GM12878 (cell line): ENCODE data around the gene MAP3K5. TPM values are rescaled to one million over a fixed set of nuclear protein-coding genes. Genes with fewer than 3 reads are reported as not detected.

Experiments used
- CHD1 ChIP-seq: IDR thresholded peaks from 2 replicates; pipeline ENCODE4 v1.6.1; 2012; ENCODE audit warnings: low read depth, low read length, improper control_type of control experiment
- EZH2 ChIP-seq: IDR thresholded peaks from 2 replicates; pipeline ENCODE4 v1.6.1; 2012; ENCODE audit warnings: low read depth, mild to moderate bottlenecking, control low read depth, inconsistent platforms, low read length, borderline replicate concordance; ENCODE audit not compliant: control insufficient read depth
- FOXM1 ChIP-seq: IDR thresholded peaks from 2 replicates; pipeline ENCODE4 v1.6.1; 2012; ENCODE audit warnings: low read depth, mild to moderate bottlenecking, inconsistent platforms, low read length, moderate library complexity
- IRF5 ChIP-seq: fragments of 450-650 bp; IDR thresholded peaks from 2 replicates; pipeline ENCODE4 v1.6.1; 2017; ENCODE audit warnings: borderline replicate concordance
- MLLT1 ChIP-seq: fragments of 450-650 bp; IDR thresholded peaks from 2 replicates; pipeline ENCODE4 v1.6.1; 2016; ENCODE audit warnings: mild to moderate bottlenecking
- MTA2 ChIP-seq: fragments of 450-650 bp; IDR thresholded peaks from 2 replicates; pipeline ENCODE4 v1.6.1; 2016; ENCODE audit warnings: low read depth, mild to moderate bottlenecking, moderate library complexity
- NRF1 ChIP-seq: conservative IDR thresholded peaks from 2 replicates; pipeline ENCODE4 v1.6.1; 2011; ENCODE audit warnings: mild to moderate bottlenecking, low read depth, low read length, improper control_type of control experiment
- PKNOX1 ChIP-seq: fragments of 450-650 bp; IDR thresholded peaks from 2 replicates; pipeline ENCODE4 v1.6.1; 2016; ENCODE audit warnings: mild to moderate bottlenecking
- POLR2AphosphoS5 ChIP-seq: IDR thresholded peaks from 2 replicates; pipeline ENCODE4 v1.6.1; 2011; ENCODE audit warnings: mild to moderate bottlenecking, low read length, inconsistent platforms
- RAD51 ChIP-seq: fragments of 450-650 bp; IDR thresholded peaks from 2 replicates; pipeline ENCODE4 v1.6.1; 2016; ENCODE audit warnings: moderate library complexity, mild to moderate bottlenecking, inconsistent platforms
- RUNX3 ChIP-seq: IDR thresholded peaks from 2 replicates; pipeline ENCODE4 v1.6.1; 2012; ENCODE audit warnings: low read length, inconsistent platforms
- SKIL ChIP-seq: fragments of 450-650 bp; IDR thresholded peaks from 2 replicates; pipeline ENCODE4 v1.6.1; 2017; ENCODE audit warnings: mild to moderate bottlenecking, low read depth, inconsistent platforms; ENCODE audit not compliant: poor library complexity, severe bottlenecking
- SREBF1 ChIP-seq: IDR thresholded peaks from 2 replicates; pipeline ENCODE4 v1.6.1; 2012; ENCODE audit warnings: mild to moderate bottlenecking, low read length
- SUPT20H ChIP-seq: IDR thresholded peaks from 2 replicates; pipeline ENCODE4 v1.6.1; 2011; ENCODE audit warnings: low read depth, mild to moderate bottlenecking, low read length, moderate library complexity, borderline replicate concordance; ENCODE audit not compliant: control insufficient read depth
- TAF1 ChIP-seq: IDR thresholded peaks from 2 replicates; pipeline ENCODE4 v1.6.1; 2011; ENCODE audit warnings: mild to moderate bottlenecking, low read depth, low read length, borderline replicate concordance
- USF1 ChIP-seq: IDR thresholded peaks from 2 replicates; pipeline ENCODE4 v1.6.1; 2011; ENCODE audit warnings: borderline replicate concordance, low read depth, mild to moderate bottlenecking, moderate library complexity, mixed read lengths, low read length; ENCODE audit not compliant: insufficient read depth; ENCODE audit errors: extremely low read length
- ZBTB4 ChIP-seq: fragments of 450-650 bp; formaldehyde crosslinking; IDR thresholded peaks from 2 replicates; pipeline ENCODE4 v1.4.0; 2022; ENCODE audit warnings: mild to moderate bottlenecking, moderate library complexity
- ZNF274 ChIP-seq: IDR thresholded peaks from one replicate; pipeline ENCODE4 v1.8.0; 2011; ENCODE audit not compliant: insufficient read length, insufficient read depth
- ZSCAN29 ChIP-seq: fragments of 450-650 bp; IDR thresholded peaks from 2 replicates; pipeline ENCODE4 v1.6.1; 2017; ENCODE audit warnings: mild to moderate bottlenecking, moderate library complexity
- ZZZ3 ChIP-seq: IDR thresholded peaks from 2 replicates; pipeline ENCODE4 v1.6.1; 2011; ENCODE audit warnings: low read depth; ENCODE audit not compliant: control insufficient read depth, insufficient read length
- polyA plus RNA-seq, 11 experiments: library from polyadenylated mRNA; depleted of rRNA in 4 of 11; unstranded in 6 of 11; stranded (reverse) in 5 of 11; fragments of >200 nt; fragmentation: Nextera tagmentation in 4 of 11; fragmentation: Illumina TruSeq in 1 of 11; extraction: Ambion mirVana in 4 of 11; extraction: Trizol in 1 of 11; gene quantifications; 1 replicate in 1 of 11; 2 replicates in 10 of 11; pipeline versions ENCODE4 v1.2.1 to v1.2.3, GENCODE V29; 2011 to 2016; ENCODE audit warnings: inconsistent platforms in 2 of 11, missing spikeins in 2 of 11, low read depth in 1 of 11
- total RNA-seq, 4 experiments: library from RNA; depleted of rRNA in 3 of 4; stranded (reverse); fragments of >200 nt in 3 of 4; fragmentation: Illumina TruSeq in 1 of 4; extraction: Trizol in 1 of 4; gene quantifications; 2 replicates each; pipeline versions ENCODE4 v1.2.1 to v1.2.3, GENCODE V29; 2013 to 2021

Gene MAP3K5
- total and polyA plus RNA-seq, 10 of the 15 experiments (the other 5 are each of a cell fraction or from before 2014, with no cell fraction given): 5.4 to 34.3 (median 26.4) TPM

GRCh38 chr6:136723780-136724179 is 68.5 kb downstream of the MAP3K5 start (continued):
- TF ChIP-seq SKIL: peak; percentile 26
- no peak for TF ChIP-seq POLR2AphosphoS5
- no peak for TF ChIP-seq MLLT1
- no peak for TF ChIP-seq NRF1
- TF ChIP-seq ZSCAN29: no peak
- no peak for TF ChIP-seq IRF5
- TF ChIP-seq RUNX3: peak; percentile 58
- no peak for TF ChIP-seq SREBF1
- no peak for TF ChIP-seq CHD1
- TF ChIP-seq SUPT20H: no peak
- no peak for TF ChIP-seq ZZZ3
- TF ChIP-seq MTA2: 0 out of 2 replicates have a peak, but pooled peaks have one; percentile 38
- no peak for TF ChIP-seq ZNF274
- no peak for TF ChIP-seq USF1
- no peak for TF ChIP-seq FOXM1
- no peak for TF ChIP-seq ZBTB4
- TF ChIP-seq EZH2: no peak
- peak; percentile 51; the same call in 1 of the 2 replicates for TF ChIP-seq RAD51
- no peak for TF ChIP-seq TAF1
- peak; percentile 95 for TF ChIP-seq PKNOX1
